Activated CD4-positive, alpha-beta T cell treated with anti-CD3 and anti-CD28 coated beads, Interleukin-2, Interleukin-6, amounts not matched to agents 100 ng/mL and 50 ng/mL, durations not matched to agents 16 hours and 8 hours (primary cell): Measurements from ENCODE around the gene RBFOX1.

ENCODE experiments used
- DNase-seq: peaks from one replicate; pipeline ENCODE4 v3.0.0-alpha.2; 2020

Gene RBFOX1

GRCh38 chr16:7422036-7422888 is 89.6 kb downstream of the RBFOX1 start:
- DNase-seq = no peak

- no peak for DNase-seq
These were observed 90.9 kb downstream of the RBFOX1 start for GRCh38 chr16:7423434-7424044.

GRCh38 chr16:7426161-7426560 is 93.5 kb downstream of the RBFOX1 start:
- DNase-seq = no peak

GRCh38 chr16:7431723-7432122 is 99.1 kb downstream of the RBFOX1 start:
- DNase-seq = no peak

- no peak for DNase-seq
These were observed 103.7 kb downstream of the RBFOX1 start for GRCh38 chr16:7436306-7436705.

GRCh38 chr16:7437135-7437804 is 104.6 kb downstream of the RBFOX1 start:
- no peak for DNase-seq

GRCh38 chr16:7437843-7438242 is 105.2 kb downstream of the RBFOX1 start:
- DNase-seq = no peak

- no peak for DNase-seq
These were observed 106.0 kb downstream of the RBFOX1 start for GRCh38 chr16:7438601-7439000.

- DNase-seq = no peak
These were observed 106.9 kb downstream of the RBFOX1 start for GRCh38 chr16:7439518-7439917.

GRCh38 chr16:7440886-7441400 is 108.3 kb downstream of the RBFOX1 start:
- no peak for DNase-seq

GRCh38 chr16:7442050-7442449 is 109.4 kb downstream of the RBFOX1 start:
- DNase-seq = no peak

- DNase-seq = no peak
These were observed 110.5 kb downstream of the RBFOX1 start for GRCh38 chr16:7443142-7443541.

GRCh38 chr16:7443648-7444365 is 111.2 kb downstream of the RBFOX1 start:
- no peak for DNase-seq

GRCh38 chr16:7449306-7449705 is 116.7 kb downstream of the RBFOX1 start:
- no peak for DNase-seq

GRCh38 chr16:7449808-7450207 is 117.2 kb downstream of the RBFOX1 start:
- DNase-seq = no peak

- DNase-seq = no peak
These were observed 117.8 kb downstream of the RBFOX1 start for GRCh38 chr16:7450440-7450839.

GRCh38 chr16:7452090-7452489 is 119.4 kb downstream of the RBFOX1 start:
- no peak for DNase-seq

GRCh38 chr16:7456211-7456610 is 123.6 kb downstream of the RBFOX1 start:
- DNase-seq = no peak

GRCh38 chr16:7458144-7458543 is 125.5 kb downstream of the RBFOX1 start:
- no peak for DNase-seq

GRCh38 chr16:7470344-7470743 is 137.7 kb downstream of the RBFOX1 start:
- DNase-seq = no peak

GRCh38 chr16:7471268-7471667 is 138.6 kb downstream of the RBFOX1 start:
- DNase-seq = no peak

GRCh38 chr16:7482032-7482431 is 149.4 kb downstream of the RBFOX1 start:
- DNase-seq = no peak
